Skeletal muscle tissue (tissue), 4 donors: Measurements from ENCODE around the gene ABHD2. TPM values are rescaled to one million over a fixed set of nuclear protein-coding genes. Genes with fewer than 3 reads are reported as not detected.
"Not testable (repeated sequence)": the region's sequence is repeated elsewhere in the genome, so short reads cannot be mapped to it uniquely, and the experiment has no call there.

Experiments used
- H3K27ac ChIP-seq: one replicate; pipeline ENCODE4 v1.7.0; 2013; ENCODE audit warnings: mild to moderate bottlenecking, low read depth, low read length, inconsistent platforms
- H3K27me3 ChIP-seq, 3 donors: one replicate each; pipeline ENCODE4 v1.7.0; 2013; ENCODE audit warnings: low read length in 3 of 3; ENCODE audit not compliant: control insufficient read depth in 3 of 3, insufficient read depth in 3 of 3
- H3K36me3 ChIP-seq, 3 donors: one replicate each; pipeline ENCODE4 v1.7.0; 2013; ENCODE audit warnings: low read length in 3 of 3; ENCODE audit not compliant: control insufficient read depth in 3 of 3, insufficient read depth in 3 of 3
- H3K4me1 ChIP-seq, 3 donors: one replicate each; pipeline ENCODE4 v1.7.0; 2013; ENCODE audit warnings: low read length in 3 of 3, mild to moderate bottlenecking in 3 of 3; ENCODE audit not compliant: control insufficient read depth in 3 of 3, insufficient read depth in 3 of 3
- H3K4me3 ChIP-seq, 3 donors: one replicate each; pipeline ENCODE4 v1.7.0; 2013; ENCODE audit warnings: low read length in 3 of 3
- H3K9ac ChIP-seq, 3 donors: one replicate each; pipeline ENCODE4 v1.7.0; 2013; ENCODE audit warnings: low read length in 3 of 3, mild to moderate bottlenecking in 3 of 3, moderate library complexity in 2 of 3, low read depth in 1 of 3
- H3K9me3 ChIP-seq, 3 donors: one replicate each; pipeline ENCODE4 v1.7.0; 2013; ENCODE audit warnings: low read length in 3 of 3; ENCODE audit not compliant: control insufficient read depth in 3 of 3
- total RNA-seq: library from RNA; depleted of rRNA; stranded (reverse); fragments of >200 nt; gene quantifications from one replicate; pipeline ENCODE4 v1.2.3, GENCODE V29; 2014
- donor health status: Osteomylitis.

ABHD2 gene, protein sequence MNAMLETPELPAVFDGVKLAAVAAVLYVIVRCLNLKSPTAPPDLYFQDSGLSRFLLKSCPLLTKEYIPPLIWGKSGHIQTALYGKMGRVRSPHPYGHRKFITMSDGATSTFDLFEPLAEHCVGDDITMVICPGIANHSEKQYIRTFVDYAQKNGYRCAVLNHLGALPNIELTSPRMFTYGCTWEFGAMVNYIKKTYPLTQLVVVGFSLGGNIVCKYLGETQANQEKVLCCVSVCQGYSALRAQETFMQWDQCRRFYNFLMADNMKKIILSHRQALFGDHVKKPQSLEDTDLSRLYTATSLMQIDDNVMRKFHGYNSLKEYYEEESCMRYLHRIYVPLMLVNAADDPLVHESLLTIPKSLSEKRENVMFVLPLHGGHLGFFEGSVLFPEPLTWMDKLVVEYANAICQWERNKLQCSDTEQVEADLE
- total RNA-seq, result 23.0 TPM

DNA sequence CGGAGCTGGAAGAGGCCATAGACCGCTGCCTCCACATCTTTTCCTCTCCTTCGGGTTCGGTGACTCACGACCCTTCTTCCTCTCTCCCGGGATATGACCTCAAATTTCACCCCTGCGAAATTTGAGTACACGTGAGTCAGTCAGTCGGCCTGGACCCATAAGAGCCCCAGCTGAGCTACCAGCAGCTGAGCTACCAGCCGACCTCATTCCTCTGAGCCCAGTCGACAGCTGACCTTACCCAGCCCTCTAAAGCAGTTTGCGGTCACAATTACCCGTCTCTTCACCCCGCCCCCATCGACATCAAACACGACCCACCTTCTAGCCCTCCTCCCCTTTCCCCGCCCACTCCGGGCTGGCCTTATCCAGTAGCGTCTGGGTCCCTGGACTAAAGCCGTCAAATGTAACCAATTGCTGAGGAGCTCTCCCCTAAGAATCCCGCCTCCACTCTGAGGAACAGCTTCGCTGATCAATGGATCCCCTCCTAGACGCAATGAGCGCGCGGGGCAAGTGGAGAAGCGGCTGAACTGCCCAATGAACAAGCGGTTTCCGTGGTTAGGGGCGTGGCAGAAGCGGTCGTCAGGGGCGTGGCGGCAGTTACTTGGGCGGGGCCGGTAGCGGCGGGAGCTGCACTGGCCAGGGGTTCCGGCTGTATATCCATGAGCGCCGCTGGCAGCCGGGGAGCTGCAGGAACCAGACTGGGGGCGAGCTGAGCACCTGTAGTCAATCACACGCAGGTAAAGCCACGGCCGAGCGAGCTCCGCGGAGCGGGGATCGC lies at the start of gene ABHD2:
ABHD2 (plus strand) TSS at position 627 of the 775 bp plus-strand sequence. CDS start 27,872 bp downstream, outside the sequence.
- Histone ChIP-seq H3K9me3 (no peaks in the 10 kb centered on the region), H3K27ac (peak within 1 kb of the TSS; percentile 98), H3K36me3 (no peaks in the 10 kb centered on the region), H3K27me3 (no peaks in the 10 kb centered on the region), H3K4me1 (peaks cover 48 to 50% (median 48%) of the 10 kb centered on the region in 3 donors), H3K9ac (peak within 1 kb of the TSS; percentile 89 to 94 (median 90)), H3K4me3 (peak within 1 kb of the TSS; percentile 83 to 91 (median 87))

GRCh38 chr15:89039142-89039541 lies 49.1 kb upstream of the ABHD2 start:
- H3K4me1 ChIP-seq, result no peaks in the 10 kb centered on the region
- H3K4me3 ChIP-seq, result no peak overlapping the region
- H3K27ac ChIP-seq, result no peak overlapping the region
- no peaks in the 10 kb centered on the region for H3K9me3 ChIP-seq
- no peak overlapping the region for H3K9ac ChIP-seq
- H3K27me3 ChIP-seq, result peaks cover 0 to 9% (median 0%) of the 10 kb centered on the region in 3 donors
- H3K36me3 ChIP-seq, result no peaks in the 10 kb centered on the region

GRCh38 chr15:89041507-89041906 lies 46.7 kb upstream of the ABHD2 start:
- Histone ChIP-seq H3K4me1 (no peaks in the 10 kb centered on the region), H3K9me3 (no peaks in the 10 kb centered on the region), H3K27ac (no peak overlapping the region), H3K27me3 (peaks cover 0 to 9% (median 0%) of the 10 kb centered on the region in 3 donors), H3K4me3 (peak overlapping the region in 1 of 3 donors; percentile 22), H3K9ac (no peak overlapping the region), H3K36me3 (no peaks in the 10 kb centered on the region)

GRCh38 chr15:89042387-89042786 lies 45.9 kb upstream of the ABHD2 start:
- no peaks in the 10 kb centered on the region for H3K36me3 ChIP-seq
- H3K9ac ChIP-seq, result no peak overlapping the region
- no peaks in the 10 kb centered on the region for H3K4me1 ChIP-seq
- peaks cover 0 to 9% (median 0%) of the 10 kb centered on the region in 3 donors for H3K27me3 ChIP-seq
- no peaks in the 10 kb centered on the region for H3K9me3 ChIP-seq
- H3K27ac ChIP-seq, result no peak overlapping the region
- H3K4me3 ChIP-seq, result no peak overlapping the region

- Histone ChIP-seq H3K4me1 (no peaks in the 10 kb centered on the region), H3K36me3 (no peaks in the 10 kb centered on the region), H3K27ac (no peak overlapping the region), H3K27me3 (peaks cover 0 to 1% (median 0%) of the 10 kb centered on the region in 3 donors), H3K4me3 (no peak overlapping the region), H3K9me3 (no peaks in the 10 kb centered on the region), H3K9ac (no peak overlapping the region)
Observed at GRCh38 chr15:89043031-89044002, 44.9 kb upstream of the ABHD2 start.

DNA sequence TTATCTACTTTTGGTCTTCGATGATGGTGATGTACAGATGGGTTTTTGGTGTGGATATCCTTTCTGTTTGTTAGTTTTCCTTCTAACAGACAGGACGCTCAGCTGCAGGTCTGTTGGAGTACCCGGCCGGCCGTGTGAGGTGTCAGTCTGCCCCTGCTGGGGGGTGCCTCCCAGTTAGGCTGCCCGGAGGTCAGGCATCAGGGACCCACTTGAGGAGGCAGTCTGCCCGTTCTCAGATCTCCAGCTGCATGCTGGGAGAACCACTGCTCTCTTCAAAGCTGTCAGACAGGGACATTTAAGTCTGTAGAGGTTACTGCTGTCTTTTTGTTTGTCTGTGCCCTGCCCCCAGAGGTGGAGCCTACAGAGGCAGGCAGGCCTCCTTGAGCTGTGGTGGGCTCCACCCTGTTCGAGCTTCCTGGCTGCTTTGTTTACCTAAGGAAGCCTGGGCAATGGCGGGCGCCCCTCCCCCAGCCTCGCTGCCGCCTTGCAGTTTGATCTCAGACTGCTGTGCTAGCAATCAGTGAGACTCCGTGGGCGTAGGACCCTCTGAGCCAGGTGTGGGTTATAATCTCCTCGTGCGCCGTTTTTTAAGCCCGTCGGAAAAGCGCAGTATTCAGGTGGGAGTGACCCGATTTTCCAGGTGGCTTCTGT lies 39.1 kb upstream of the ABHD2 start:
- not testable (repeated sequence) for H3K9me3 ChIP-seq, H3K27ac ChIP-seq, H3K9ac ChIP-seq, H3K4me3 ChIP-seq, H3K27me3 ChIP-seq, H3K36me3 ChIP-seq, H3K4me1 ChIP-seq

DNA sequence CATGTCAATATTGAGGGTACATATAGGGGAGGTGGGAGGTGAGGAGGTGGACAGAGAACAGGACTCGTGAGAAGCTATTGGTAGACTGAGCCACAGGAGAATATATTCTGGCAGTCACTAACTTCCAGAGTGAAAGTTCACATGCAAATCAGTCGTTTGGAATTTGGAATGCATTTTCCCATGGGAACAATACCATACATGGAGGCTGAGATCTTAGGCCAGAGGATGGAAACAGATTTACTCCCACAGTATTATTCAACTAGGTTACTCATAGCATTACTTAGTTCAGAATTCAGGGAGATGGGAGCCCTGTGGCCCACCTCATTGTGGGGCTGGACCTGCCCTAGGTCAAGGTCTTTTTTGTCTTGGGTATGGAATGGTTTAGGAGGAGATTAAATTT lies 36.4 kb upstream of the ABHD2 start:
- H3K27ac ChIP-seq, result peak overlapping the region; percentile 51
- H3K36me3 ChIP-seq, result no peaks in the 10 kb centered on the region
- no peak overlapping the region for H3K9ac ChIP-seq
- peaks cover 0 to 5% (median 0%) of the 10 kb centered on the region in 3 donors for H3K4me1 ChIP-seq
- no peak overlapping the region for H3K4me3 ChIP-seq
- peaks cover 0 to 5% (median 0%) of the 10 kb centered on the region in 3 donors for H3K27me3 ChIP-seq
- H3K9me3 ChIP-seq, result no peaks in the 10 kb centered on the region

GRCh38 chr15:89052474-89052873 lies 35.8 kb upstream of the ABHD2 start:
- peaks cover 0 to 8% (median 0%) of the 10 kb centered on the region in 3 donors for H3K4me1 ChIP-seq
- H3K9me3 ChIP-seq, result no peaks in the 10 kb centered on the region
- peak overlapping the region; percentile 51 for H3K27ac ChIP-seq
- no peak overlapping the region for H3K9ac ChIP-seq
- no peaks in the 10 kb centered on the region for H3K36me3 ChIP-seq
- no peak overlapping the region for H3K4me3 ChIP-seq
- peaks cover 0 to 5% (median 0%) of the 10 kb centered on the region in 3 donors for H3K27me3 ChIP-seq

DNA sequence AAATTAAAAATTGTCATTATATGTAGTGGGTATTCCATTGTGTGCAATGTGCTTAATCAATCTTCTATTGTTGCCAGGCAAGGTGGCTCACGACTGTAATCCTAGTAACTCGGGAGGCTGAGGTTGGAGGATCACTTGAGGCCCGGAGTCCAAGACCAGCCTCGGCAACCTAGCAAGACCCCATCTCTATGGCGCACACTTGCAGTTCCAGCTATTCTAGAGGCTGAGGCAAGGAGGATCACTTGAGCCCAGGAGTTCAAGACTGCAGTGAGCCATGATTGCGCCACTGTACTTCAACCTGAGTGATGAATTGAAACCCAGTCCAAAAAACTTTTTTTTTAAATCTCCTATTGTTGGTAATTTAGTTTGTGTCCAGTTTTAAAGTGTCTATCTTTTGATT lies 33.4 kb upstream of the ABHD2 start:
- Histone ChIP-seq H3K9me3 (no peaks in the 10 kb centered on the region), H3K36me3 (no peaks in the 10 kb centered on the region), H3K4me3 (no peak overlapping the region), H3K27ac (no peak overlapping the region), H3K4me1 (peaks cover 0 to 8% (median 3%) of the 10 kb centered on the region in 3 donors), H3K9ac (no peak overlapping the region), H3K27me3 (peaks cover 0 to 5% (median 0%) of the 10 kb centered on the region in 3 donors)
